A673 (cell line): ENCODE measurements around the gene CWC27.

Source experiments
- EZH2 ChIP-seq: fragments of 200-600 bp; sonication (generic); IDR thresholded peaks from 2 replicates; pipeline ENCODE4 v1.6.1; 2017; ENCODE audit warnings: borderline replicate concordance, low read depth, mild to moderate bottlenecking, mixed read lengths, antibody characterized with exemption, low read length; ENCODE audit not compliant: poor library complexity, severe bottlenecking
- TF ChIP-seq, protein P1 (sequence below): fragments of 300-800, 200-600 bp; sonication (generic); conservative IDR thresholded peaks from 2 replicates; pipeline ENCODE4 v1.5.1; 2017; ENCODE audit warnings: low read depth, mild to moderate bottlenecking, antibody characterized with exemption, low read length, moderate library complexity, mixed read lengths

DNA sequence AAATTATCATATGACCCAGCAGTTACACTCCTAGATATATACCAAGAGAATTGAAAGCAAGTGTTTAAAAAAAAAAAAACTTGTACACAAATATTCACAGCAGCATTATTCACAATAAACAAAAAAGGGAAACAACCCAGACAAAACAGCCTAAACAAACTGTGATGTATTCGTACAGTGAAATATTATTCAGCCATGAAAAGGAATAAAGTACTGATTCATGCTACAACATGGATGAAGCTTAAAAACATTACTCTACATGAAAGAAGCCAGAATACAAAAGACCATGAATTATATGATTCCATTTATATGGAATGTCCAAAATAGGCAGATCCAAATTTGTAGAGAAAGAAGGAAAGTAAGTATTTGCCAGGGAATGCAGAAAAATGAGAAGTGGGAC, 161.1 kb downstream of the CWC27 start:
- TF ChIP-seq, protein P1, sequence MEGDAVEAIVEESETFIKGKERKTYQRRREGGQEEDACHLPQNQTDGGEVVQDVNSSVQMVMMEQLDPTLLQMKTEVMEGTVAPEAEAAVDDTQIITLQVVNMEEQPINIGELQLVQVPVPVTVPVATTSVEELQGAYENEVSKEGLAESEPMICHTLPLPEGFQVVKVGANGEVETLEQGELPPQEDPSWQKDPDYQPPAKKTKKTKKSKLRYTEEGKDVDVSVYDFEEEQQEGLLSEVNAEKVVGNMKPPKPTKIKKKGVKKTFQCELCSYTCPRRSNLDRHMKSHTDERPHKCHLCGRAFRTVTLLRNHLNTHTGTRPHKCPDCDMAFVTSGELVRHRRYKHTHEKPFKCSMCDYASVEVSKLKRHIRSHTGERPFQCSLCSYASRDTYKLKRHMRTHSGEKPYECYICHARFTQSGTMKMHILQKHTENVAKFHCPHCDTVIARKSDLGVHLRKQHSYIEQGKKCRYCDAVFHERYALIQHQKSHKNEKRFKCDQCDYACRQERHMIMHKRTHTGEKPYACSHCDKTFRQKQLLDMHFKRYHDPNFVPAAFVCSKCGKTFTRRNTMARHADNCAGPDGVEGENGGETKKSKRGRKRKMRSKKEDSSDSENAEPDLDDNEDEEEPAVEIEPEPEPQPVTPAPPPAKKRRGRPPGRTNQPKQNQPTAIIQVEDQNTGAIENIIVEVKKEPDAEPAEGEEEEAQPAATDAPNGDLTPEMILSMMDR = no peak
- no peak for TF ChIP-seq EZH2
